Hematopoietic multipotent progenitor cell treated with erythropoietin and hydrocortisone succinate and interleukin-3 and kit ligand, for 4 days (in vitro differentiated cells): Measurements from ENCODE around the gene LDB1.

Experiments
- DNase-seq: peaks from one replicate; pipeline ENCODE4 v3.0.0-alpha.2; 2015

The LDB1 gene

DNA sequence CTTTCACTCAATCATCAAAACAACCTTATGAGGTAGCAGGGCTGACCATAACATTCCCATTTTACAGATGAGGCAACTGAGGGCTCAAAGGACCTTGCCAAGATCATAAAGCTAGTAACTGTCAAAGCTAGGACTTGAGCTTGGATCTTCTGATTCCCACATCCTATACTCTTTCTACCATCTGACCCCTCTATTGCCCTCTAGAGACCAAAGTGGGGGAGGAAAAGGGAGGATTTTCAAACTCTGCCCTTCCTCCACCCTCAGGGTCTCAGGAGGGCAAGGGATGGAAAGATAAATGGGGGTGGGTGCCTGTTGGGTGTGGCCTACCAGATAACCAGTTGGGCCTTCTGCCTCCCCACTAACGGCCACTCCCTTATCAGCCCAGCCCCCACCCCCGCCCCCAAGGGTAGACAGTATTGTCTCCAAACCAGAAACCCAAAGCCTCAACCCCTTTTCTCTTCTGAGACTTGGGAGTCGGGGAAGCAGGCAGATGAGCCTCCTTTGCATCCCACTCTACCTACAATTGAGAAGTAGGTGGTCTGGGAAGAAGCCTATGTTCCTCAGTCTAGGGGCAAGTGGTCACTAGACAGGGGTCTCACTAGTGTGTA lies 7.9 kb downstream of the LDB1 start:
- DNase-seq = peak; percentile 98

DNA sequence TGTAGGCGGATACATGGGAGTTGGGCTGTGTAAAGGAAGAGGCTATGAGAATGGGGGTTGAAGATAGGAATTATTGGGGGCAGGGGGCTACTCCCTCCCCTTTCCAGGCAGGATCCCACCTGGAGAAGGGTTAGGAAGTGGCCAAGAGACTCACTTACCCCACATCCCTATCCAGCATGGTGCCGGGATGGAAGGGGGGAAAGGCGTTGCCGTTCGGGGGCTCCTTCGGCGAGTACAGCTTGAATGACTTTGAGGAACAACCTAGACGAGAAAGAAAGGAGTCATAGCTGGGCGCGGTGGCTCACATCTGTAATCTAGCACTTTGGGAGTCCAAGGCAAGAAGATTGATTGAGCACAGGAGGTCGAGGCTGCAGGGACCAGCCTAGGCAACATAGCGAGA lies 8.9 kb downstream of the LDB1 start:
- peak; percentile 16 for DNase-seq

DNA sequence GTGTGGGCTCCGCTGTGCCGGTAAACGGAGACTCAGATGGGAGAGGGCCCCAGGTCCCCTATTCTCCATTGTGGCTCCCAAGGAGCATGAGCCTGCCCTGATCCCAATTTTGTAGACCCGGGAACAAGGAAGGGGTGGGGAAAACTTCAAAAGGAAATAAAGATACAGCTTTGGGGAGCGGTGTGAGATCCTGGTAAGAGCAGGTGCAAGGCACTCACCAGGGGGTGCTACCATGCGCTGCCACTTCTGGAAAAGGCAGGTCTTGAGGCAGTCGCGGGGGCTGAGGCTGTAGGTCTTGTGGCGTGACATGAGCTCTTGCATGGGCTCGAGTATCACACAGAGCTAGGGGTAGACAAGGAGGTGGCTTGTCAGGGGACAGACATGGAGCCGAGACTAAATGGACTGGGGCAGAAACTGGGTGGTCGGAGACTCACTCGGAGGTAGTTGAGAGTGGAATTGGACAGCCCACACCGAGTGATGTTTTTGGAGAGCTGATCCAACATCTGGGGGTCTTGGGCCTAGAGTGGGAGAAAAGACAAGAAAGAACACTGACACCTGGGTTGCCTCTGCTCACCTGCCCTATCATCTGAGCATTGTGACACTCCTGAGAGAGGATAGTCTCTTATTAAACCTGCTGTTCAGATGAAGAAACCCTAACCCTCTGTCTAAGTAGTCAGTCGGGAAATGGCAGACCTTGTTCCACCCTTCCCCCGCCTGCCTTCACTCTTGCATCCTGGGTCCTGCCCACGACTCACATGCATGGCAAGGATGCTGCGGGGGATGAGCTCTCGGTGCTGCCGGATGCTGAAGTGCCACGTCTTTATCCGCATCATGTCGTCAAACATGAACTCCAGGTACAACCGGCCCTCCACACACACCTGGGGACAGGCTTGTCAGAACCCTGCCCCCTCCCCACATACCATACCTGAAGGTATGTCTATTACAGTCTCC lies 10.7 kb downstream of the LDB1 start:
- peak; percentile 18 for DNase-seq

DNA sequence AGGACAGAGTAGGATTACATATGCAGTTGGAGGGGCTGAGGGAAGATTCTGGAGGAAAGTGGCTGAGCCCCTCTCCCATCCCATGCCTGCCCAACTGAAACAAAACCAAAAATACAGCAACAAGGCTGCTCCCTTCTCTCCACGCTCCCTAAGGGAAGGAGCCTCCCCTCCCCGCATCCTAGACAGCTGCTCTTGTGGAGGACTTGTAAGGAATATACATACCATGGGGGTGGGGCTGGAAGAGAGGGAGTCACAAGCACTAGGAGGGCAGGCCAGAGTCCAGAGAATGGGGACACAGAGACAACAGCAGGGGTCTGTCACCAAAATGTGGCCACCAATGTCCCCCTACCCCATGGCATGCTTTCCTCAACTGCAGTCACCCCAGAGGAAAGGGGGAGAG lies 13.2 kb downstream of the LDB1 start:
- peak; percentile 30 for DNase-seq

DNA sequence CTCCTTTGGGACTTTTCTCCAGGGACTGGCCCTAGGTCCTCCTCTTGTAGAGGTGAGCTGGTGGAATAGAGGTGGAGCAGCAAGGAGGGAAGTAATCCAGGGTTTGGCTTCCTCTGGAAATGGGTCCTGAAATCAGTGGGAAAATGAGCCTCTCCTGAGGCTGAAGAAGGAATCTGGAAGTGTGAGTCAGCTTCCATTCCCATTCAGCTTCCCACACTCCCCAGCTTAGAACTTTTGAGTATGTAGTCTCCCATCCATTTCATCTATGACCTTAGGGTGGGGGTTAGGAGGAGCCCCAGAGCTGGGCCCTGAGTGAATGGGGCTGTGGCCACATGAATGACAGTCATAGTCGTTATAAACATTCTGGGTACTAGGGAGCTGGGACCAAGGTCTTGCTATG lies 17.7 kb downstream of the LDB1 start:
- DNase-seq = no peak

DNA sequence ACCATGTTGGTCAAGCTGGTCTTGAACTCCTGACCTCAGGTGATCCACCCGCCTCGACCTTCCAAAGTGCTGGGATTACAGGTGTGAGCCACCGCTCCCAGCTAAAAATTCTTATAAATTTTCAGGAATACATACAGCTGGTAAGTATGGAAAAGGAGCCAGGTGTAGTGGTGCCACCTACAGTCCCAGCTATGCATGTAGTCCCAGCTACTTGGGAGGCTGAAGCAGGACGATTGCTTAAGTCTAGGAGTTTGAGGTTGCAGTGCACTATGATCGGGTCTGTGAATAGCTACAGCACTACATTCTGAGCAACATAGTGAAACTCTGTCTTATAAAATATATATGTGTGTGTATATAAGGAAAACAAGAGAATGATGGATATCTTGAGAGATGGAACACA lies 19.0 kb downstream of the LDB1 start:
- DNase-seq = peak; percentile 25

DNA sequence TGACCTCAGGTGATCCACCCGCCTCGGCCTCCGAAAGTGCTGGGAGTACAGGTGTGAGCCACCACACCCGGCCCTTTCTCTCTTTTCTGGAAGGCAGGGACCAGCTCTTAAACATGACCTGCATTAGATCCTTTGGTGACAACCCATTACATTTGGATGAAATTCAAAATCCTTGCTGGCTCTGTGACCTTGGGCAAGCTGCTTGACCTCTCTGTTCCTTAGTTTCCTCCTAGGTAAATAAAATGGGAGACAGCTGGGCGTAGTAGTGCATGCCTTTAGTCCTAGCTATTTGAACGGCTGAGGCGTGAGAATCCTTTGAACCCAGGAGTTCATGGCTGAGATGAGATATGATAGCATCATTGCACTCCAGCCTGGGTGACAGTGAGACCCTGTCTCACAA lies 23.7 kb downstream of the LDB1 start:
- no peak for DNase-seq

DNA sequence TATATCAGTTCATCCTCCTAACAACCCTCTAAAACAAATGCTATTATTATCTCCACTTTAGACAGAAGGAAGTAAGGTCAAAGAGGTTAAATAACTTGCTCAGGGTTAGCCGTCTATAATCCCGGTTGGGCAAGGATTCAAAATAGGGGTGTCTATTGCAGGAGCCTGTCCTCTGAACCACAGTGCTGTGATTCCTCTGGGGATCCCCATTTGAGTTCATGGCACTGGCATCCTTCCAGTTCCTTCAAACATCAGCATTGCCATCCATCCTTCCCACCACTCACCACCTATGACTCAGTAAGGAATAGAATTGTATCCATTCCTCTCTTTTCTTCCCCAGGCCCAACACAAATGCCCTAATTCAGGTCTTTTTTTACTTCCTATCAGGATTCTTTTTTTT lies 29.4 kb downstream of the LDB1 start:
- DNase-seq = no peak

DNA sequence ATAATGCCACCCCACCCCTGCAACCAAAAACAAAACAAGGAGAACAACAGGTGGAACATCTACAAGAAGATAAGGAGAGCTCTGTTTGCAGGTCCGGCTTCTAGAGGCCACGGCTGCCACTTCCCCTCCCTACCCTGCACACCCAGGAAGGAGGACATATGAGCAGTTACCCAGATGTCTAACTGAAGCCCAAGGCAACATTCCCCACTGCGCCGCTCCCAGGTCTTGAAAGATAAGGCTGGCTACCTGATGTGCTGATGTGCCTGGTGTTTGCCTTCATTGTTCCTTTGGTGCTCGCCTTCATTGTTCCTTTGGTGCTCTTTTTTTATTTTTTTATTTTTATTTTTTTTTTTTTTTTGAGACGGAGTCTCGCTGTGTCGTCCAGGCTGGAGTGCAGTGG lies 34.0 kb downstream of the LDB1 start:
- DNase-seq = no peak

DNA sequence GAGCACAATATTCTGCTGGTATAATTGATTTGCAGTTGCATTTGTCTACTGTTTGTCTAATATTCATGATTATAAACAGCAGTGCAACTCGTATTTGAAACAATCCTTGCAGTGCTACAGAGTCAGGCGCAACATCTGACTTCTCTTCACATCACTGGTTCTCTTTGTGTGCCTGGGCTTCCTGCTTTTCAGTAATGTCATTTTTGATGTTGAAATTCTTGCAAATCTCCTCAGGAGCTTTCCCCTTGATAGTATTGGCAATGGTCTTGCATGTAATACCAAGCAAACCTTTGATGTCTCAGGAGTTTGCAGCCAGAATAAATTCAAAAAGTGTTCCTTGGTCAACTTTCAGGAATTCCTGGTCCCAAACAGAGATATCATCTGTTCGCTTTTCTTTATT lies 34.8 kb downstream of the LDB1 start:
- DNase-seq = no peak

DNA sequence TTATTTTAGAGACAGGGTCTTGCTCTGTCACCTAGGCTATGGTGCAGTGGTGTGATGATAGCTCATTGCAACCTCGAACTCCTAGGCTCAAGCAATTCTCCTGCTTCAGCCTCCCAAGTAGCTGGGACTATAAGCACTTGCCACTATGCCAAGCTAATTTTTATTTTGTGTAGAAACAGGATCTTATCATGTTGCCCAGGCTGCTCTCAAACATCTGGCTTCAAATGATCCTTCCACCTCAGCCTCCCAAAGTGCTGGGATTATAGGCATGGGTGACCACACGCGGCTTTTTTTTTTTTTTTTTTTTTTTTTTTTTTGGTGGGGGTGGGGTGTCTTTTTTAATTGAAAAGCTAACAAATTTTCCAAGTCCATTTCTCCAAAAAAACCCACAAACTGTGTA lies 36.6 kb downstream of the LDB1 start:
- DNase-seq = peak; percentile 84

DNA sequence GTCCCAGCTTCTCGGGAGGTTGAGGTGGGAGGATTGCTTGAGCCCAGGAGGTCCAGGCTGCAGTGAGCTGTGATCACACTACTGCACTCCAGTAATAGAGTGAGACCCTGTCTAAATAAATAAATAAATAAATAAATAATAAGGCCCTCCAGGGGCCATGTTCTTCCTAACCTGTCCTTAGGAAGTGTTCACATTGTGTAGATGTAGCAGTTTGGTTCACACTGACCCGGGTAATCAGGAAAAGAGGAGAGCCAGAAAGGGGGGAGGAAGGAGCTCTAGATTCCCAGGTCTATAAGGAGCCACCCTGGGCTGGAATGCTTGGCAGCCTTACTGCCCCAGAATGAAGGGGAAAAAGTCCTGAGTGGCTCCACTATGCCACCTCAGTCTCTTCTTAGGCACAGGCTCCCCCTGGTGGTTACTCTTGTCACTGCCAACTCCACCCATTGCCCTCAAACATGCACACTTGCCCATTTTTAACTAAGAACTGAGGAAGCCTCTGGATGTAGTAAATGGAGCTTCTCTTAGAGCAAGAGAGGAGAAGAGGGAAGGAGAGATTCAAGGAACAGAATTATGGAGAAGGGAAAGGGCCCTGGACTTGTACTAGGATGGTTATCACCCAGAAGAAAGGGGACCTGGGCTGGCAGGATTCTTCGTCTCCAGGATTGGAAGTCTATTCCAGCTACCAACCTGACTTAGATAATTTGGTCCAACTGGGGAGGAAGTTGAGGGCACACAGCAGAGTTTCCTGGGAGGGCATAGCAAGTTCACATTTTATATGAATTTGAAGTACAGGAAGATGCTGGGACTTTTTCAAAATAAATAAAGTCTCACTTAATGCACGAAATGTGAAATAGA lies 47.3 kb downstream of the LDB1 start:
- DNase-seq = peak; percentile 92

DNA sequence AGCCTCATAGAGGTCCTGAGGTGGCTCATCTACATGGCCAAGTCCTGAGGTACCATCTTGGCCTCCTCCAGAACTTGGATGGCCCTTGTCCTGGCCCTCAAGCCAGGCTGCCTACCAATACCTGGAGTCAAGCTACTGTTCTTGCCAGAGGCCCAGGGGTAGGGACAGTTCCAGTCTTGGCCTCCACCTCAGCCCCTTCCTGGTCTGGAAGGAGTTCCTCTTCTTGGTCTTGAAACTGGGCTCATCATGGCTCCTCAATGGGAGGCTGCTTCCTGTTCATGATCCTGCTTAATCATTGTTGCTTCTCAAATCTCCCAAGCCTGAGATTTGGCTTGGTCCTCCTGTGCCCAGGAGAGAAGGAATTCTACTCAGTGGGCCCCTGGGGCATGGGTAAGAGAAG lies 51.1 kb downstream of the LDB1 start:
- DNase-seq = no peak

DNA sequence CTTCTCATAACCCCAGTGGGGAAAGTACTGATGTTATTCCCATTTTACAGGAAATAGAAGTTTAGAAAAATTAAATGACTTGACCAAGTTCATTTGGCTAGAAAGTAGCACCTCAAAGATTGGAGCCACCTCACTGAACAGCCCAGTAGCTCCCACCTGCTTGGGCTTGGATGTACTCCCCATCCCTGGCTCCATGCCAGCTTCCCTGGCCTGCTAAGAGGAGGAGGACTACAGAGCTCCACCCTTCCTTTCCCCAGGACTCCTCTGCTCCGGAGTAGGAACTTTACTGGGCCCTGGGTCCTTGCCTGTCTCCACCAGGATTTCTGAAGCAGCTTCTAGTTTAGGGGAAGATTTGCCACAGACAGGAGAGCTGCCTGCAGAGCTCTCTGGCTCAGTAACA lies 52.0 kb downstream of the LDB1 start:
- peak; percentile 35 for DNase-seq

DNA sequence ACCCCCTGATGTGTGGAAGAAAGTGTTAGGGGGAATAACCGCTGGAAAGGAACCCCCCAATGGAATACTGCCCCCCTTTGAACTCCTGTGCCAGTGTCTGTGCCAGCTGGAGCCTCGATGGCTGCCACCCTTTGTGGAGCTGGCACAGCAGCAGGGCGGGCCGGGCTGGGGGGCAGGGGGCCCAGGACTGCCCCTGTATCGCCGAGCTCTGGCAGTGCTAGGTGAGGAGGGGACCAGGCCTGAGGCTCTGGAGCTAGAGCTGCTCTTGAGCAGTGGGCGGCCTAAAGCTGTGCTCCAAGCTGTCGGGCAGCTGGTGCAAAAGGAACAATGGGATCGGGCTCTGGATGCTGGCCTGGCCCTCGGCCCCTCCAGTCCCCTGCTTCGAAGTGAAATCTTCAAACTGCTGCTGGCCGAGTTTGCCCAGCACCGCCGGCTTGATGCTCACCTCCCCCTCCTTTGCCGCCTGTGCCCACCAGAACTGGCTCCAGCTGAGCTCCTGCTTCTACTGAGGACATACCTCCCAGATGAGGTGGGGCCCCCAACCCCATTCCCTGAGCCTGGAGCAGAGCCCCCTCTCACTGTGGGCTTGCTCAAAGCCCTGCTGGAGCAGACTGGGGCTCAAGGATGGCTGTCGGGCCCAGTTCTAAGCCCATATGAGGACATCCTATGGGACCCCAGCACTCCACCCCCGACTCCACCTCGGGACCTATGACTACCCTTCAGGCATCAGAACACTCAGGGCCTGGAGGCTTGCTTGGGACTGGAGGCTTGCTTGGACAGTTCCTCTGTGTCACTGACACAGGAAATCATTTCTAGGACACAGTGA lies 52.9 kb downstream of the LDB1 start:
- DNase-seq = no peak

DNA sequence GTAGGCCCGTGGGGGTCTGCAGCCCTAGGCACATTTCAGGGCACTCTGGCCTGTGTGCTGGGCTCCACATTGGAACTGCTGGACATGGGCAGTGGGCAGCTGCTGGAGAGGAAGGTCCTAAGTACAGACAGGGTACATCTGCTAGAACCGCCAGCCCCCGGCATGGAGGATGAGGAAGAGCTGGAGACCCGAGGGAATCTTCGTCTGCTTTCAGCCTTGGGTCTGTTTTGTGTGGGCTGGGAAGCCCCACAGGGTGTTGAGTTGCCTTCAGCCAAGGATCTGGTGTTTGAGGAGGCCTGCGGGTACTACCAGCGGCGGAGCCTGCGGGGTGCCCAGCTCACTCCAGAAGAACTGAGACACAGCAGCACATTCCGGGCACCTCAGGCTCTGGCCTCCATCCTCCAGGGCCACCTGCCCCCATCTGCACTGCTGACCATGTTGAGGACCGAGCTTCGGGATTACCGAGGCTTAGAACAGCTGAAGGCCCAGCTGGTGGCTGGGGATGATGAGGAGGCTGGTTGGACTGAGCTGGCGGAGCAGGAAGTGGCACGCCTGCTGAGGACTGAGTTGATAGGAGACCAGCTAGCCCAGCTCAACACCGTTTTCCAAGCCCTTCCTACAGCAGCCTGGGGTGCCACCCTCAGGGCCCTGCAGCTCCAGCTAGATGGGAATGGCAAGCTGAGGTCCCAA lies 53.6 kb downstream of the LDB1 start:
- peak; percentile 53 for DNase-seq

DNA sequence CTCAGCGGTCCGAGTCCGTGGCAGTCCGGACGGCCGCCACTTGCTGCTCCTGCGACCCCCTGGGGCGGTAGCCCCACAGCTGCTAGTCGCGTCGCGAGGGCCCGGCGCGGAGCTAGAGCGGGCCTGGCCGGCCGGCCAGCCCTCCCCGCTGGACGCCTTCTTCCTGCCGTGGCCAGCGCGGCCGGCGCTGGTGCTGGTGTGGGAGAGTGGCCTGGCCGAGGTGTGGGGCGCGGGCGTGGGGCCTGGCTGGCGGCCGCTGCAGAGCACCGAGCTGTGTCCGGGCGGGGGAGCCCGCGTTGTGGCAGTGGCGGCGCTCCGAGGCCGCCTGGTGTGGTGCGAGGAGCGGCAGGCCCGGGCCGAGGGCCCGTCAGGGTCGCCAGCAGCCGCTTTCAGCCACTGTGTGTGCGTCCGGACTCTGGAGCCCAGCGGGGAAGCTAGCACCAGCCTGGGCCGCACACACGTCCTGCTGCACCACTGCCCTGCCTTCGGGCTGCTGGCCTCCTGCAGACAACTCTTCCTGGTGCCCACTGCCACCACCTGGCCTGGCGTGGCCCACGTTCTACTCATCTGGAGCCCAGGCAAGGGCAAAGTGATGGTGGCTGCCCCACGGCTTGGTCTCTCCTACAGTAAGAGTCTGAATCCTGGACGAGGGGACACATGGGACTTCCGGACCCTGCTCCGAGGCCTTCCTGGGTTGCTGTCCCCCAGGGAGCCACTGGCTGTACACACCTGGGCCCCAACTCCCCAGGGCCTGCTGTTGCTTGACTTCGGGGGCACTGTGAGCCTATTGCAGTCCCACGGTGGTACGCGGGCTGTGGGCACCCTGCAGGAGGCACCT lies 54.4 kb downstream of the LDB1 start:
- peak; percentile 50 for DNase-seq

DNA sequence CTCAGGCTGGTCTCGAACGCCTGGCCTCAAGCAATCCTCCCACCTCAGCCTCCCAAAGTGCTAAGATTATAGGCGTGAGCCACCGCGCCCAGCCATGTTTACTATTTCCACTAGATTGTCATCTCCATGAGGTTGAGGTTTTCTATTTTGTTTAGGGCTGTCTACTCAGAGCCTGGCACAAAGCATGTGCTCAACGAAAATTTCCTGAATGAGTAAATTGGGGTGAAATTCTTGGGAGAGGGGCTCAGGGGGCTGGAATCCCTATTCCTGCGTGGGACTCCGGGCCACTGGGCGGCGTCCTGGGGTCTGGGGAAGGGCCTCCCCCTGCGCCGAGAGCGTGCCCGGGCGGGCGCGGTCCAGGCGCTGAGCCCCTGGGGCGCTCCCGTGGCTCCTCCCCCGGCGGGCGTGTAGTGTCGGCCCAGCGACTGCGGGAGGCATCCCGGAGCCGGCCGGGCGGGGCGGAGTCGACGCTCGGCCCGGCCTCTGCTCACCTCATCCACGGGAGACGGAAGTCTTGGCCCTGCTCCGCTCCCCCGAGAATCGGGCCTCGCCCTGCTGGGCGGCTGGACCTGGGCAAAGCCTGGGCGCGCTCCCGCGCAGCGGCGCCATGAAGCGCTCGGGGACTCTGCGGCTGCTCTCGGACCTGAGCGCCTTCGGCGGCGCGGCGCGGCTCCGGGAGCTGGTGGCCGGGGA lies 55.2 kb downstream of the LDB1 start, which contains the start of gene HPS6:
HPS6 (plus strand) TSS at position 482 of the 693 bp plus-strand sequence; CDS start at position 608, 126 bp downstream.
- peak; percentile 98 for DNase-seq

DNA sequence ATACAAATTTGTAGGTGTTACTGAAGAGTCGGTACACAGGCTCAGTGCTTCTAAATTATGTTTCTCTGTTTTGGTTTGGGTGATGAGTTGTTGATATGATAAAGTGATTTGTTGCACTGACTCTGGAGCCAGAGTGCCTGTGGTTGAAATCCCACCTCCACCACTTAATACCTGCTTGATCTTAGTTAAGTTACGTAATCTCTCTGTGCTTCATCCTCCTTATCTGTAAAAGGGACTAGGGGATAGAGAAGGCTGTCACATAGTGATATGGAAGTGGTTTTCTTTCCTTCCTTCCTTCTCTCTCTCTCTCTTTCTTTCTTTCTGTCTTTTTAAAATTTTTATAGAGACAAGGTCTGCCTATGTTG lies 55.7 kb downstream of the LDB1 start:
- no peak for DNase-seq

DNA sequence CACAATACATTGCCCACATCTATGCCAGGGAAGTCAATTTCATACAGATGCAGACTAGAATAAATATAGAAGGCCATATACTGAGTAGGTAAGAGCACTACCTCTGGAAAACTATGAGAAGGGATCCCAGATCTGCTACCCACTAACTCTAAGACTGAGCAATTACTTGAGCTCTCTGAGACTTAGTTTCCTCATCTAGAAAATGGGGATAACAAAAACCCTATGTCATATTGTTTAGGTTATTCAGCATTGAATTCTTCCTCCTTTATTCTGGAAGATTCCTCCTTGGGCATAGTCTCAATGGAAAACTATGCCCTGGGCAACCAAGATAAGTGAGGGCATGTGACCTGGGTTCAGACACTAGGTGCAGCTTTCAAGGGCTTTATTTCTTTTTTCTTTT lies 60.2 kb downstream of the LDB1 start:
- no peak for DNase-seq
